ENCODE results near the gene SIAE.

DNA sequence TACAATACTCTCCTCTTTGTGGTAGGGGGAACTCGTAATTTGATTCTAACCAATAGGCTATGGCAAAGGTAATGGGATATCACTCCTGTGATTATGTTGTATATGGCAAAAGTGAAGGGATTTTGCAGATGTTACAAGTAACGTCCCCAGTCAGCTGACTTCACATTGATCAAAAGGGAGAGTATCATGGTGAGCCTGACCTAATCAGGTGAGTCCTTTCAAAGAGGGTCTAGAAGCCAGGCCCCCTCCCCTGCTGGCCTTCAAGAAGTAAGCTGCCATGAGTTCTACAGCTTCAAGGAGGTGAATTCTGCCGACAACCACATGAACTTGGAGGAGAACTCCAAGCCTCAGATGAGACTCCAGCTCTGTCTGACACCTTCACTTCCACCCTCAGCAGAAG lies 30.9 kb downstream of the SIAE start:
- TF ChIP-seq, protein P1, sequence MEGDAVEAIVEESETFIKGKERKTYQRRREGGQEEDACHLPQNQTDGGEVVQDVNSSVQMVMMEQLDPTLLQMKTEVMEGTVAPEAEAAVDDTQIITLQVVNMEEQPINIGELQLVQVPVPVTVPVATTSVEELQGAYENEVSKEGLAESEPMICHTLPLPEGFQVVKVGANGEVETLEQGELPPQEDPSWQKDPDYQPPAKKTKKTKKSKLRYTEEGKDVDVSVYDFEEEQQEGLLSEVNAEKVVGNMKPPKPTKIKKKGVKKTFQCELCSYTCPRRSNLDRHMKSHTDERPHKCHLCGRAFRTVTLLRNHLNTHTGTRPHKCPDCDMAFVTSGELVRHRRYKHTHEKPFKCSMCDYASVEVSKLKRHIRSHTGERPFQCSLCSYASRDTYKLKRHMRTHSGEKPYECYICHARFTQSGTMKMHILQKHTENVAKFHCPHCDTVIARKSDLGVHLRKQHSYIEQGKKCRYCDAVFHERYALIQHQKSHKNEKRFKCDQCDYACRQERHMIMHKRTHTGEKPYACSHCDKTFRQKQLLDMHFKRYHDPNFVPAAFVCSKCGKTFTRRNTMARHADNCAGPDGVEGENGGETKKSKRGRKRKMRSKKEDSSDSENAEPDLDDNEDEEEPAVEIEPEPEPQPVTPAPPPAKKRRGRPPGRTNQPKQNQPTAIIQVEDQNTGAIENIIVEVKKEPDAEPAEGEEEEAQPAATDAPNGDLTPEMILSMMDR (IDR thresholded peaks at IDR 0.05): no peak
- TF ChIP-seq, protein P2, sequence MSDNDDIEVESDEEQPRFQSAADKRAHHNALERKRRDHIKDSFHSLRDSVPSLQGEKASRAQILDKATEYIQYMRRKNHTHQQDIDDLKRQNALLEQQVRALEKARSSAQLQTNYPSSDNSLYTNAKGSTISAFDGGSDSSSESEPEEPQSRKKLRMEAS (IDR thresholded peaks at IDR 0.05; ENCODE audit: low read depth): no peak
- no peak for TF ChIP-seq POLR2AphosphoS5 (IDR thresholded peaks at IDR 0.05; ENCODE audit: low read depth, low read length)
- TF ChIP-seq, protein P3, sequence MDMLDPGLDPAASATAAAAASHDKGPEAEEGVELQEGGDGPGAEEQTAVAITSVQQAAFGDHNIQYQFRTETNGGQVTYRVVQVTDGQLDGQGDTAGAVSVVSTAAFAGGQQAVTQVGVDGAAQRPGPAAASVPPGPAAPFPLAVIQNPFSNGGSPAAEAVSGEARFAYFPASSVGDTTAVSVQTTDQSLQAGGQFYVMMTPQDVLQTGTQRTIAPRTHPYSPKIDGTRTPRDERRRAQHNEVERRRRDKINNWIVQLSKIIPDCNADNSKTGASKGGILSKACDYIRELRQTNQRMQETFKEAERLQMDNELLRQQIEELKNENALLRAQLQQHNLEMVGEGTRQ (IDR thresholded peaks at IDR 0.05; ENCODE audit: borderline replicate concordance, low read depth, low read length): no peak
- TF ChIP-seq EP300 (IDR thresholded peaks at IDR 0.05; ENCODE audit: borderline replicate concordance in 1 of 2, low read depth in 1 of 2, low read length in 1 of 2): no peak
- no peak for TF ChIP-seq FOXJ3 (CRISPR knock-in tag; IDR thresholded peaks at IDR 0.05)
- TF ChIP-seq YY1 (IDR thresholded peaks at IDR 0.05; ENCODE audit: low read depth): no peak
- TF ChIP-seq NFIC (IDR thresholded peaks at IDR 0.05; ENCODE audit: borderline replicate concordance): no peak
- no peak for TF ChIP-seq TEAD4 (IDR thresholded peaks at IDR 0.05; ENCODE audit: borderline replicate concordance, insufficient read depth)
- TF ChIP-seq FOSL2 (IDR thresholded peaks at IDR 0.05; ENCODE audit: borderline replicate concordance, low read depth): no peak
- no peak for TF ChIP-seq EZH2phosphoT487 (IDR thresholded peaks at IDR 0.05; ENCODE audit: borderline replicate concordance, low read depth)
- no peak for TF ChIP-seq RAD21 (IDR thresholded peaks at IDR 0.05; ENCODE audit: low read length)
- no peak for TF ChIP-seq GABPA (IDR thresholded peaks at IDR 0.05; ENCODE audit: low read depth)

Measured in SK-N-SH (cell line).